ENCODE results near the gene BTBD19.

DNA sequence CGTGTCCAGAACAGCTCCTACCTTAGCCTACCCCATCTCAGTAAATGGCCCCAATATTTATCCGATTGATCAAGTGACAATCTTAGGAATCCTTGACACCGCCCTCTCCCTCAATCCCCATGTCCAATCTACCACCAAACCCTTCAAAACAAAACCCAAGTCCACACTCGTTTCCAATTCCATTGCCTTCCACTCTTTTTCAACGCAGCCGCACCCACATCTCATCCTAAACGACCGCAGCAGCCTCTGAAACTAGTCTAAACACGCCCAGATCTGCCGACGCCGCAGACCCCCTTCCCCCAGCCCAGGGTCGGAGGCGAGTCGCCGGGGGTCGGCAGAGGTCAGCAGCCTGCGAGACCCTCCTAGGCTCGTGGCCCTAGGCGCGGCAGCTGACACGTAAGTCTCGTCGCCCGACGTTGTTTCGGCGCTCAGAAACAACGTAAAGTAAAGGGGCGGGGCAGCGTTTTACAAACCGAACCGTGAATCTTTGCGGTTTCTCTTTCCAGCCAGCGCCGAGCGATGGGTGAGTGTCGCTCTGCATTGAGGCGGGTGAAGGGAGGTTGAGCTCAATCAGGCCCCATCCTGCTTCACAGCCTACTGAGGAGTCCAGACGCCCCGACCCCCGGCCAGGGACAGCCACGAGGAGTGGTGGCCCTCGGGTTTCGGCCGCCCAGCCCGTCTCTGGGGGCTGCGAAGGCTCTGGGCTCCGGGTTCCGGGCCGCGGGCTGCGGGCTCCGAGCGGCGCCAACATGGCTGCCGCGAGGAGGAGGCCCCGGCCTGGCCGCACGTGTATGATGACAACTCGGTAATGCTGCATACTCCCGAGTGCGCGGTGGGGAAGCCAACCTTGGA lies 33.0 kb upstream of the BTBD19 start, which contains the start of gene RPS8:
- TF ChIP-seq, protein P1, sequence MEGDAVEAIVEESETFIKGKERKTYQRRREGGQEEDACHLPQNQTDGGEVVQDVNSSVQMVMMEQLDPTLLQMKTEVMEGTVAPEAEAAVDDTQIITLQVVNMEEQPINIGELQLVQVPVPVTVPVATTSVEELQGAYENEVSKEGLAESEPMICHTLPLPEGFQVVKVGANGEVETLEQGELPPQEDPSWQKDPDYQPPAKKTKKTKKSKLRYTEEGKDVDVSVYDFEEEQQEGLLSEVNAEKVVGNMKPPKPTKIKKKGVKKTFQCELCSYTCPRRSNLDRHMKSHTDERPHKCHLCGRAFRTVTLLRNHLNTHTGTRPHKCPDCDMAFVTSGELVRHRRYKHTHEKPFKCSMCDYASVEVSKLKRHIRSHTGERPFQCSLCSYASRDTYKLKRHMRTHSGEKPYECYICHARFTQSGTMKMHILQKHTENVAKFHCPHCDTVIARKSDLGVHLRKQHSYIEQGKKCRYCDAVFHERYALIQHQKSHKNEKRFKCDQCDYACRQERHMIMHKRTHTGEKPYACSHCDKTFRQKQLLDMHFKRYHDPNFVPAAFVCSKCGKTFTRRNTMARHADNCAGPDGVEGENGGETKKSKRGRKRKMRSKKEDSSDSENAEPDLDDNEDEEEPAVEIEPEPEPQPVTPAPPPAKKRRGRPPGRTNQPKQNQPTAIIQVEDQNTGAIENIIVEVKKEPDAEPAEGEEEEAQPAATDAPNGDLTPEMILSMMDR (conservative IDR thresholded peaks at IDR 0.05; ENCODE audit: low read length): no peak
- no peak for TF ChIP-seq EZH2phosphoT487 (IDR thresholded peaks at IDR 0.05; ENCODE audit: borderline replicate concordance, low read depth, low read length)
